Stimulated activated CD4-positive, alpha-beta T cell treated with anti-CD3 and anti-CD28 coated beads, Interleukin-2, amount 100 ng/mL, for 4 hours (primary cell): Measurements from ENCODE around the gene THSD4.

ENCODE experiments used
- DNase-seq: peaks from one replicate; pipeline ENCODE4 v3.0.0-alpha.2; 2020; ENCODE audit warnings: low read depth

Gene THSD4

GRCh38 chr15:71628988-71629770, 513.9 kb downstream of the THSD4 start:
- DNase-seq: no peak

GRCh38 chr15:71629781-71630474, 514.7 kb downstream of the THSD4 start:
- no peak for DNase-seq

- no peak for DNase-seq
Observed at GRCh38 chr15:71630475-71630809, 515.2 kb downstream of the THSD4 start.

GRCh38 chr15:71632576-71633195, 517.4 kb downstream of the THSD4 start:
- DNase-seq: no peak

GRCh38 chr15:71634820-71635560, 519.7 kb downstream of the THSD4 start:
- DNase-seq: no peak

- no peak for DNase-seq
Observed at GRCh38 chr15:71635735-71636134, 520.5 kb downstream of the THSD4 start.

DNA sequence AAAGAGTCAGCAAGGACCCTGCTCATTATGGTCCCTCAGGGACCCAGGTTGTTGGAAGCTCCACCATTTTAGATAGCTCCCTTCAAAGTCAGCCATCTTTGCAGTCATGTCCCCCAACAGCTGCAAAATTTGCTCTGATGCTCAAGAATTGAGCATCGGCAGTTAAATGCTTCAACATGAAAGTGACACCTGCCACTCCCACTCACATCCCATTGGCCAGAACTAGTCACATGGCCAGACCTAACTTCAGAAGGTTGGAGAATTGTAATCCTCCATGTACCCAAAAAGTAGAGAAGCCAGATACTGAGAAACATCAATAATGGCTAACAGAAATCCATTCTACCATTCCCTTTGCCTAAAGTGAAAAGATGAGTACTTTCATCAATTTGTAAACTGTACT, 523.6 kb downstream of the THSD4 start:
- no peak for DNase-seq

- DNase-seq: no peak
Observed at GRCh38 chr15:71639471-71639870, 524.2 kb downstream of the THSD4 start.

- no peak for DNase-seq
Observed at GRCh38 chr15:71643918-71644317, 528.6 kb downstream of the THSD4 start.

GRCh38 chr15:71646767-71647486, 531.7 kb downstream of the THSD4 start:
- DNase-seq: no peak

- DNase-seq: no peak
Observed at GRCh38 chr15:71647487-71647808, 532.2 kb downstream of the THSD4 start.

- no peak for DNase-seq
Observed at GRCh38 chr15:71648095-71648494, 532.8 kb downstream of the THSD4 start.

DNA sequence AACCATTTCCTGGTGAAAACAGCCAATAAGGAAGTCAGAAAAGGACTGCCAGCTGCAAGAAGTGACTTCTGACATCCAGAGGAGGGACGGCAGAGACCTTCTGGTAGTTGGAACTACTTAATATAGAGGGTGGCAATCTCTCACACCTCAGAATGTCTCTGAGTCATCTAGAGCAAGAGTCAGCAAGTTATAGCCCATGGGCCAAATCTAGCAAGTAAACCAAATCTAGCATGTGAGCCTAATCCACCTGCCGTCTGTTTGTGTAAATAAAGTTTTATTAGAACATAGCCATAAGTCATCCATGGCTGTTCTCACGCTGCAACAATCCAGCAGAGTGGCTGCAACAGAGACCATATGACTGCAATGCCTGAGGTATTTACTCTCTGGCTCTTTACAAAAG, 534.6 kb downstream of the THSD4 start:
- DNase-seq: no peak

GRCh38 chr15:71650603-71651002, 535.3 kb downstream of the THSD4 start:
- no peak for DNase-seq

GRCh38 chr15:71651750-71652186, 536.5 kb downstream of the THSD4 start:
- no peak for DNase-seq

DNA sequence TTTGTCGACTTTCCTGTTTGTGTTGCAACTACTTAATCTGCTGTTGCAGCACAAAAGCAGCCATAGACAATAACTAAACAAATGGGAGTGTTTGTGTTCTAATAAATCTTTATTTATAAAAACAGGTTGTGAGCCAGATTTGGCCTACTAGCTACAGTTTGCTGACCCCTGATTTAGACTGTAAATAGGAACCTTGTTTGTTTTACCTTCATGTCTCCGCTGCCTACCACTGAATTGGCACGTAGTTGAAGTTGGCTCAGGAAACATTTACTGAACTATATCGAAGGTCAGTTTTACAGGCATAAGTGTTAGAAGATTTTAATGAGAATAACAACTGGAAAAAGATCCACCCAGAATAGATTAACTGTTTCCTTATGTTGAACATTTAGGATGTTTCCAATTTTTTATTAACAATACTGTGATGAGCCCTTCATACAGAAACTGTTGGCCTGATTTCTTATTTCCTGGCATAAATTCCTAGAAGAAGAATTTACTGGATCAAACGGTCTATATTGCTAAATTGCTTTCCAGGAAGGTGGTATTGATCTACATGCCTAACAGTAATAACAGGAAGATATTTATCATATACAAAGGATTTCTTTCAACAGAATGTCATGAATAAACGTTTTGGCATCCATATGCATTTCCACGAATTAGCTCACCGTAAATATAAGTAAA, 538.9 kb downstream of the THSD4 start:
- no peak for DNase-seq

- no peak for DNase-seq
Observed at GRCh38 chr15:71654720-71655174, 539.5 kb downstream of the THSD4 start.

- no peak for DNase-seq
Observed at GRCh38 chr15:71656425-71656824, 541.2 kb downstream of the THSD4 start.

DNA sequence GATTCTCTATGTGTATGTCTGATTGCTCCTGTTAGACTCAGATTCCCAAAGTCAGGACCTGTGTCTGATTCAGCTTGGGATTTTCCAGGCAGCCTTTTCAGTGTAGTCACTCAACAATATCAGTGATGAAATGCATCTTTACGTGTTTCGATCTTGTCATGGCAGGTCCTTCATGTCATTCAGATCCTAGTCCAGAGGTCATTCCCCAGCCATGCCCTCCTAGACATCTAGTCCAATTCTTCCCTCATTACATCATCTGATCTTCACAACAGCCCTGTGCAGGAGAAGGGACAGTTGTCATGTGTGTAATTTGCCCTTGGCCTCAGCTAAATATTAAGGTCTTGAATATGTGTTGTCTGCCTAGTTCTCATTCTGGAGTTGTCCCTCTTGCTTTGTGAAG, 541.9 kb downstream of the THSD4 start:
- no peak for DNase-seq

DNA sequence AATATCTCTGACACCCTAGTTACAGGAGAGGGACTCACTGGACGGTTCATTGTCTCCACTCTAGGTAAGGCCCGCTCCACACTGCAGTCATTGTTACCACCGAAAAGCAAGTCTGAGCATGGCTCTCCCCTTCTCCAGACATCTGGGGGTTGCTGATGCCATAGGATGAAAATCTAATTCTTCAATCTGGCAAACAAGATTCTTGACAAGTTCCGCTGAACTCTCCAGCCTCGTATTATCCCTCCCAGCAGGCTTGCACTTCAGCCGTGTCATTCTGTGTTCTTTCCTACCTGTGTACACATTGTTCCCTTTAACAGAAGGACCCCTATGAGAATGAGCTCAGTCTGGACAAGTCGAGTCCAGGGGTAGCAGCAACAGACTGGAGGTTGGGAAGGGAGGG, 542.8 kb downstream of the THSD4 start:
- no peak for DNase-seq
